Neural cell (in vitro differentiated cells): ENCODE results near the gene ADCY5.

Experiments used
- EZH2 ChIP-seq: fragments of 200-600, 300-800 bp; shearing (Covaris generic), sonication (generic); IDR thresholded peaks from 2 replicates; pipeline ENCODE4 v1.6.1; 2014; ENCODE audit warnings: antibody characterized with exemption, low read length, borderline replicate concordance, mild to moderate bottlenecking; ENCODE audit not compliant: insufficient read depth, poor library complexity, severe bottlenecking
- TF ChIP-seq, protein P1 (sequence below): fragments of 450-650 bp; IDR thresholded peaks from 2 replicates; pipeline ENCODE4 v1.5.1; 2014; ENCODE audit warnings: antibody characterized with exemption, mild to moderate bottlenecking, moderate library complexity; ENCODE audit not compliant: poor library complexity, severe bottlenecking

DNA sequence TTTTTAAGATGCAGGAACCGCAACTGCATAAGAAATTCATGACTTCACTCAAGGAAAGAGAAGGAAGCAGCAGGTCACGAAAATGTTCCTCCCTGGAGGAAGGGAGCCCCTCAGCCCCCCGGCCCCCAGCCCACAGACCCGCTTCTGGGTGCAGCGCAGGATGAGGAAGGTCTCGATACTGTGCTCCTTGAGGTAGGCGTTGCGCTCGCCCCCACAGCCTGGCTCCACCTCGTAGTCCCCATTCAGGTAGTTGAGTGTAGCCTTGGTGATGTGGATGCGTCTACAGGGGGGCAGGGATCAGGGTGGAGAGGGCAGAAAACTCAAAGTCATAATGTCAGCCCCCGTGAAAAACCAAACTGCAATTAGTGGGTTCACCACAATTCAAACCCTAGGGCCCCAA, 121.4 kb downstream of the ADCY5 start:
- no peak for TF ChIP-seq EZH2
- TF ChIP-seq, protein P1, sequence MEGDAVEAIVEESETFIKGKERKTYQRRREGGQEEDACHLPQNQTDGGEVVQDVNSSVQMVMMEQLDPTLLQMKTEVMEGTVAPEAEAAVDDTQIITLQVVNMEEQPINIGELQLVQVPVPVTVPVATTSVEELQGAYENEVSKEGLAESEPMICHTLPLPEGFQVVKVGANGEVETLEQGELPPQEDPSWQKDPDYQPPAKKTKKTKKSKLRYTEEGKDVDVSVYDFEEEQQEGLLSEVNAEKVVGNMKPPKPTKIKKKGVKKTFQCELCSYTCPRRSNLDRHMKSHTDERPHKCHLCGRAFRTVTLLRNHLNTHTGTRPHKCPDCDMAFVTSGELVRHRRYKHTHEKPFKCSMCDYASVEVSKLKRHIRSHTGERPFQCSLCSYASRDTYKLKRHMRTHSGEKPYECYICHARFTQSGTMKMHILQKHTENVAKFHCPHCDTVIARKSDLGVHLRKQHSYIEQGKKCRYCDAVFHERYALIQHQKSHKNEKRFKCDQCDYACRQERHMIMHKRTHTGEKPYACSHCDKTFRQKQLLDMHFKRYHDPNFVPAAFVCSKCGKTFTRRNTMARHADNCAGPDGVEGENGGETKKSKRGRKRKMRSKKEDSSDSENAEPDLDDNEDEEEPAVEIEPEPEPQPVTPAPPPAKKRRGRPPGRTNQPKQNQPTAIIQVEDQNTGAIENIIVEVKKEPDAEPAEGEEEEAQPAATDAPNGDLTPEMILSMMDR, result no peak
